ENCODE data around the gene UNC13B.

Gene UNC13B

GRCh38 chr9:35424356-35425352 lies 262.8 kb downstream of the UNC13B start:
- DNase-seq (ENCODE audit: low read depth in 2 of 2), result no peak

GRCh38 chr9:35426627-35427026 lies 264.8 kb downstream of the UNC13B start:
- DNase-seq (ENCODE audit: low read depth in 2 of 2), result no peak

GRCh38 chr9:35431467-35431866 lies 269.7 kb downstream of the UNC13B start:
- DNase-seq (ENCODE audit: low read depth in 2 of 2), result no peak

GRCh38 chr9:35432076-35432475 lies 270.3 kb downstream of the UNC13B start:
- DNase-seq (ENCODE audit: low read depth in 2 of 2), result no peak

- DNase-seq (ENCODE audit: low read depth in 2 of 2), result no peak
These were observed 275.1 kb downstream of the UNC13B start for GRCh38 chr9:35436933-35437332.

GRCh38 chr9:35446012-35446411 lies 284.2 kb downstream of the UNC13B start:
- DNase-seq (ENCODE audit: low read depth in 2 of 2), result no peak

GRCh38 chr9:35448496-35448895 lies 286.7 kb downstream of the UNC13B start:
- DNase-seq (ENCODE audit: low read depth in 2 of 2), result no peak

- DNase-seq (ENCODE audit: low read depth in 2 of 2), result no peak
These were observed 290.7 kb downstream of the UNC13B start for GRCh38 chr9:35452481-35452880.

- no peak for DNase-seq (ENCODE audit: low read depth in 2 of 2)
These were observed 292.0 kb downstream of the UNC13B start for GRCh38 chr9:35453786-35454185.

All from stimulated activated CD4-positive, alpha-beta T cell treated with anti-CD3 and anti-CD28 coated beads, Interleukin-1b, Interleukin-23, amount 100 ng/mL, for 4 hours (primary cell).